HK-2 (cell line): Measurements from ENCODE around the gene DRICH1.
"Not testable (repeated sequence)": the region's sequence is repeated elsewhere in the genome, so short reads cannot be mapped to it uniquely, and the experiment has no call there.

Experiments
- DNase-seq: peaks from one replicate; pipeline ENCODE4 v3.0.0-alpha.2; 2018; ENCODE audit not compliant: unreplicated experiment

DRICH1 gene

GRCh38 chr22:23569291-23569690 is 62.8 kb downstream of the DRICH1 start:
- no peak for DNase-seq

DNA sequence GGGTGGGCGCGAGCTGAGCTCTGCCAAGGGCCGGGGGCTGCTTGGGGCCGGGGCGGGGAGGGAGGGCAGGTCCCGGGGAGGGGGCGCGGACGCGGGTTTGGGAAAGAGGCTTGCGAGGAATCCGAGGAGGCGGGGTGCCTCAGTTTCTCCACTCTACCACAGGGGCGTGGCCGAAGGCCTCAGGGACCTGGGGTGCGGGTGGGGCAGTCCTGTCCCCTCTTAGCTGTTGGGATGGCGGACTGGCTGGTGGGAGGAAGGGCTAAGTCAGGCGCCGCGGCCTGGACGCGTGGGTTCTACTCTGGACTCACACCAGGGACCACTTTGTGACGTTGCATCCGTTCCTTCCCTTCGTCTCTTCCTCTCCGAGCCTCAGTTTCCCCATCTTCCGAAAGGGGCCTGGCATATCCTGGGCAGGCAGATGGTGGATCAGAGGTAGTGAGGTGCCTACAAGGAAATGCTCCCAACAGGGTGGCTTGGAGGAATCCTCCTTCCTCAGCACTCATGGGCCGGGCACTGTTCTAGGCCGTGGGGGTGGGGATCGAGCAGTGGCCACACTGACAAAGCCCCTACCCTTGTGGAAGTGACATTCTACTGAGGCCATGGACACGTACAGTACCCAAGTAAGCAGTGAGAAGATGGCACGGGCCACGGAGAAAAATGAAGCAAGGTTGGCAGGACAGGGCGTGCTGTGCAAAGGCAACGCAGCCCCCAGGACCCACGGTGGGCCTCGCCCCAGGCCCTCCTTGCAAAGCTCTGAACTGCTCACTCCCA is 65.2 kb downstream of the DRICH1 start:
- DNase-seq = no peak

GRCh38 chr22:23565915-23566704 is 66.0 kb downstream of the DRICH1 start:
- no peak for DNase-seq

GRCh38 chr22:23565305-23565914 is 66.7 kb downstream of the DRICH1 start:
- no peak for DNase-seq

DNA sequence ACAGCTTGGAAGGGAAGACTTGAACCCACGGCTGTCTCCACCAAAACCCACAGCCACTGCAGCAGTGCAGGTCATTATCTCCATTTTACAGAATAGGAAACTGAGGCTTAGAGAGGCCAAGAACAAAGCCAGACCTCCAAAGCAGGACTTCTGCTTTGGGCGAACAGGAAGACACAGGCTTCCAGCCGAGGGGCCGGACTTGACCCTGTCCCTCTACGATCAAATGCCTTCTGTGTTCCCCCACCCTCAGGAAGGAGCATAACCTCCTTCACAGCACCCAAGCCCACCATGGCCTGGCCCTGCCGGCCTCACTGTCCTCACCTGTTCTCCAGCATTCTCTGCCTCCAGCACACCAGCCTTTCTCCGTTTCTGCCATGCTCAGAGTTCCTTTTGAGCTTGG is 67.8 kb downstream of the DRICH1 start:
- DNase-seq = no peak

GRCh38 chr22:23563111-23563510 is 69.0 kb downstream of the DRICH1 start:
- no peak for DNase-seq

GRCh38 chr22:23562186-23562585 is 69.9 kb downstream of the DRICH1 start:
- DNase-seq = no peak

GRCh38 chr22:23561025-23561510 is 71.1 kb downstream of the DRICH1 start:
- not testable (repeated sequence) for DNase-seq

- DNase-seq = not testable (repeated sequence)
These were observed 71.9 kb downstream of the DRICH1 start for GRCh38 chr22:23560215-23560614.
